NCI-H69 (cell line): Measurements from ENCODE around the gene ELK3.

Experiments used
- DNase-seq: peaks from one replicate; lab custom pipeline; 2025; lab: John Stamatoyannopoulos, UW

ELK3 gene

DNA sequence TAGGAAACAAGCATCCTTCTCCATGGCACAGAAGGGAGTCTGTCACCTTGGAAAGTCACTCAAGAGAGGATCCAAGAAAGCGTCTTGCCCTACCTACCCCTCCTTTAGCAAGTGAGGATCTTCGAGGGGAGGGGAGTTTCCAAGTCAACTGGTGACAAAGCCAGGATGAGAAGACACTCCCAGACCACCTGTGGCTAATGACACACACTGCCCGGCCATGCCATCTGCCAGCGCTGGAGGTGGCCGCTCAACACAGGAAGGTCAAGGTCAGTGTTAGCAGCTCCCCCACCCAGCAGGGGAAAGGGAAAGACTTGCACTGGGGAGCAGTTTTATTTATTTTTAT is 41.3 kb downstream of the ELK3 start:
- peak; percentile 97 for DNase-seq

DNA sequence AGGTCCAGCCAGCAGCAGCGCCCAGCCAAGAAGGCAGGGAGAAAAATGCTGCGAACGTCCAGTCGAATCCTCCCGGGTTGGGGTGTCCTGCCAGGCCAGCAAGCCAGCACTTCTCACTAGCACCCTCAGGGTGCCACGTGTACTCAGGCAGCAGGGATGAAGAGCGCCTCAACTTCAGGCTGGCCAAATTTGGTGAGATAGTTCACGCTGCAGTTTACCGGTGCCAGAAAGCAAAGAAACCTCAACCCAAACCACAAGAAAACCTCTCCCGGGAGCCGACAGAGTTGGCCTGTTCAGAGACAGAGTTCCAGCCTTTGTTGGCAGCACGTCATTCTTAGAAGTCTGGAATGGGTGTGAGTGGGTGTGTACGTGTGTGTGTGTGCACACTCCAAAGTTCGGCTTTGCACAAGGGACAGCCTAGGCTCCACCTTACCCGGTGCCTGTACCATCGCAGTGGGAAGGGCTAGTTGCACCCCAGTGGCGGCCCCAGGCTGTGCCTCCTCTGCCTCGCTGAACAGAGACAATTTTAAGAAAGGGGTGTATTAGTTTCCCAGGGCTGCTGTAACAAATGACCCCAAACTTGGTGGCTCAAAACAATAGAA is 42.1 kb downstream of the ELK3 start:
- DNase-seq, result no peak

DNA sequence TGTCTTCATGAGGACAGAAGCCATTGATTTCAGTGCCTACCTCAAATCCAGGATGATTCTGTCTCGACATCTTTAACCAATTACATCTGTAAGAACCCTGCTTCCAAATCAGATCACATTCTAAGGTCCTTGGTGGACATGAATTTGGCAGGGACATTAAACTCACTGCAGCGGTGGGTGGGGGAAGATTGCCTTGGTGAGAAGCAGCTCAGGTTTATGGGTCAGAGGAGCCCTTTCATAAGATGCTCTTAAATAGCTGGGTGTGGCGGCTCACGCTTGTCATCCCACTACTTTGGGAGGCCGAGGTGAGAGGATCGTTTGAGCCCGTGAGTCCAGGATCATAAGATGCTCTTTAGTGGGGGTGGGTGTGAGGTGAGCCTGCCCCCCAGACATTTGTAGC is 42.9 kb downstream of the ELK3 start:
- peak; percentile 62 for DNase-seq

DNA sequence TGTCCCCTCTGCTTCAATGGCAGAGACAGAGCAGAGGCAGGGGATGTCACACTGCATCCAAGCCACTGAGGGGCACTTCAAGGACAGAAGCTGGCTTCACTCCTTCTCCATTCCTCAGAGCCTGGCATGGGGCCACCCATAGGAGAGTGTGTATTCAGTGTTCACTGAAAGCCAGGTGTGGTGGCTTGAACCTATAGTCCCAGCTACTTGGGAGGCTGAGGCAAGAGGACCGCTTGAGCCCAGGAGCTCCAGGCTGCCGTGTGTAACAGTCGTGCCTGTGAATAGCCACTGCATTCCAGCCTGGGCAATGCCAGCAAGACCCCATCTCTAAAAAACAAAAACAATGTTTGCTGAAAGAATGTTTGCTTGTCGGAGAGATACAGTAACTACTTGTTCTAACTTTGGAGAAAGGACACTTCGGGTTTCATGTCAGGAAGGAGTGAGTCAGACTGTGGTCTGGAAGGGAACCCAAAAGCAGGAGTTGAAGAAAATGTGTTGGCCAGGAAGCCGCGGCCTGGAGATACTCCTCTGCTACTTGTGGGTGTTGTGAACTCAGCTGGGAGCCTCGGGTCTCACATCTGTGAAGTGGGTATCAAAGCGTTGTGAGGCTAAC is 43.4 kb downstream of the ELK3 start:
- peak; percentile 68 for DNase-seq

DNA sequence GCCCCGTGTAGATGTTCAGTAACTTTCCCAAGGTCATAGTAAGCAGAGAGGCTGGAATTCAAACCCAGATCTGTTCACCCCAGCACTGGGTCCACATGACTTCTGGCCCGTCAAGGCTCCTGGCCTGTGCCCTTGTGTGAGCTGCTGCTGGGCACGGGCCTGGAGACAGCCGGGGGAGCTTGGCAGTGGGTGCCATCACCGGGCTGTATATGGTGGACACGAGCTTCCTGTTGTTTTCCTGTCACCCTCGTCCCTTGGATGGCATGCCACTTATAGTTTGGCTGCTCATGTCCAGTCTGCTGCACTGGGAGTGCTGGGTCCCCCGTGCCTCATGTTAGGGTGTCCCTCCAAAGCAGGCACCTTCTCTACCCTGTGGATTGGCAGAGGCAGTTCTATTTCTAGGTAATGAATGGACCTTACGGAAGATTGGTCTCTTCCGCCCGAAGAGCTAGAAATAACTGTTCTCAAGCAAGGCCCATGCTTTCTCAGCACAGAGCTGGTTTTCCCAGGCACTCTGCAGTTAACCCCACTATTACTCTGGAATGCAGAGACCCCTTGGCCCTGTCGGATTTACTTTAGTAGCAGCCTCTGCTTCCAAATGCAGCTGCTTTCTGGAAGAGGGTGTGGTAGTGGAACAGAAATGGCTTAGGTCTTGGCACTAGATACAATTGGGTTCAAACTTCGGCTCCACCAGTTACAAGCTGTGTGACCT is 44.3 kb downstream of the ELK3 start:
- no peak for DNase-seq

DNA sequence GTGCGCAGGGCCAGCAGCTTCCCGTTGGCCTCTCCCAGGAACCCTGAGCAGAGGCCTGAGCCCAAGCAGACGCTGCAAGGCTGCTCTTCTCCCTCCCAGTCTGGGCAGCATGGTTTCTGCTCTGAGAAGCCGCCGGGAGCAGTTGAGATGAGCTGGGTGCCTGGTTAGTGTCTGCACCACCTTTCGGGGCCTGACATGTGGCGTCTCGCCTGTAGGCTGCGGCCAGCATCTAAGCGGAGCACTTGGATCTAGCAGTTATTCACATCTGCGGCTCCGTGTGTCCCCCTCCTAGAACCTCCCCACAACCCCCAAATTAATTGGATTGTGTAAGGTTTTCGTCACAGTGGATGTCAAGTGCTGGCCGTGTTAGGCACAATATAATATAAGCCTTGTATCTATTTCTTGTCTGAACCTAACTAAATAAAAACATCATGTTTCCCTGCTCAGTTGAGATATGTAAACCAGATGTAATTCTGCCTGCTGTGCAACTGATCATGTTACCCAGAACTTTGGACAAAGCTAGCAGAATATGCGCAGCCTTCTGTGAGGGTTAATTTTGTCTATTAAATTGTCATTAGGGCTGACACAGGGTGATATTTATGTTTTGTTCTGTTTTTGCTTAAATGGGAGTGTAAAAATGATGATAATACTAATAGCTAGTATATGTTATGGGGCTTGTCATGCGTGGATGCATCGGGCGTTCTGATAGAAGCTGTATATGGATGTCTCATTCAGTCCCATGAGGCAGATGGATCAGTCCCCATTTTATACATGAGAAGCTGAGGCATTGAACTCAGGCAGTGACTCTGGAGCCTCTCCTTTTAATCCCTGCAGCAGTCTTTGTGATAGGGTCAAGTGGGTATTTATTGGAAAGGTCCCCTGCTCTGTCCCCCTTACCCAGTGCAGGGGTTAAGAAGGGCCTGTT is 45.8 kb downstream of the ELK3 start:
- peak; percentile 50 for DNase-seq

DNA sequence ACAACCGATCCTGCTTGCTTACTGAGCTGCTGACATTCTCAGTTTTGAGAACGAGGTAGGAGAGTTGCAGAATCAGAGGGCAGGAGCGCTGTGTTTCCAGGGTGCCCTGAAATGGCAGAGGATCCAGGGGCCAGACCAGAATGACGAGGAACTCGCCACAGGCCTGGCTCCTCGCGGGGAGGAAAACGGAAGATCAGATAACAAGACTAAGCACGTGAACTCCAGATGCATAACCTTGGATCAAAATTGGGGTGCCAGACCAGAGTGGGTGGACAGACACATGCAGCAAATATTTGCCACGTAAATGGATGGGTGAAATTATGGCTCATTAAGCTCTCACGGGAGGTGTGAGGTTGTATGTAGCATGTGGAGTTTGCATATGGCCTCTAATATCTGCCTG is 46.5 kb downstream of the ELK3 start:
- peak; percentile 52 for DNase-seq

DNA sequence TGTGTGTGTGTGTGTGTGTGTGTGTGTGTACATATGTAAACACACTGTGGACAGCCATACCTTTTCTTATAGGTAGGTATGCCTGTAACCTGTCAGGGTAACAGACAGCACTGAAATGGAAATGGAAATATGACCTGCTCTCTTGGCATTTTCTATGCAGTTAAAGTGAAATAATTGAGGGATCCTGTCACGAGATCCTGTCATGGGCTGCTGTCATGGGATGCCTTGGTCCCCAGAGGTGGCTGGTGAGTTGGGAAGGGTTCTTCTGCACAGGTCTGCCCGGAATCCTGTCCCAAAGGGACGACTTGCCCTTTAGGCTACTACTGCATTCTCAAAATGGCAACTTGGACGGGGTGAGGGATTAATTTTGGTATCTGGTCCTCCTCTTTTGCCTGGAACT is 47.3 kb downstream of the ELK3 start:
- peak; percentile 42 for DNase-seq

DNA sequence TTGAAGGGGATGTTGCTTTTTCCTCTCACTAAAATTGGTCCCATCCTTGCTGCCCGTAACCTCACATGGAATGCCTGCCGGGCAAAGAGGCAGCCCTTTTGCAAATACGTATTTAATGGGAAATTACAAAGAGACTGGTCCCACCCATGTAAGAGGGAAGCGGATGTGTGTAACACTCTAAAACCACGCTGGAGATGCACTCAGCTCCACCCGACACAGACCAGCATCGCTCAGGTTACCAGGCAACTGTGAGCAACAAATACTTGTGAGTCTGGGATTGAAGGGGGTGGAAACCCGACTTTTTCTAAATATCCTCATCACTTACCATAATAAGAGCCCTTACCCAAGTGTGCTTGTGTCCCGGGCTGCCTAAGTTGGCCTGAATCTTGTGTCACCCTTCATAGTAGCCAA is 47.7 kb downstream of the ELK3 start:
- DNase-seq, result peak; percentile 59

DNA sequence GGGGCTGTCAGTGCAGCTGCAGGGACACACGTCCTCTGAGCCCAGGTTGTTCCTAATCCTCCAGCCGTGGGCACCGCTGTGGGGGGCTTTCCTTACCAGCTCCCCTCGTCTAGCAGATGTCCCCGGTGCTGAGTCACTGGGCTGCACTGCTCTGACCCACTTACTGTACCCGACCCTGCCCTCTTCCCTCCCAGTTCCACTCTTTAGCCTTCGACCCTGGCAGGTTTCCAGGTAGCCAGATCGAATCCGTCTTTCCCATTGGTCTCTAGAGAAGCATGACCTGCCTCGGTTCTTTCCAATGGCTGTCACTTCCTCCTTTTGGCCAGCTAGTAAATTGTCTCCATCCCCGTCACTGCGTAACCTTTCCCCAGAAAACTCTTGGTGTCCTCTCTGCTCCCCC is 48.4 kb downstream of the ELK3 start:
- peak; percentile 29 for DNase-seq

DNA sequence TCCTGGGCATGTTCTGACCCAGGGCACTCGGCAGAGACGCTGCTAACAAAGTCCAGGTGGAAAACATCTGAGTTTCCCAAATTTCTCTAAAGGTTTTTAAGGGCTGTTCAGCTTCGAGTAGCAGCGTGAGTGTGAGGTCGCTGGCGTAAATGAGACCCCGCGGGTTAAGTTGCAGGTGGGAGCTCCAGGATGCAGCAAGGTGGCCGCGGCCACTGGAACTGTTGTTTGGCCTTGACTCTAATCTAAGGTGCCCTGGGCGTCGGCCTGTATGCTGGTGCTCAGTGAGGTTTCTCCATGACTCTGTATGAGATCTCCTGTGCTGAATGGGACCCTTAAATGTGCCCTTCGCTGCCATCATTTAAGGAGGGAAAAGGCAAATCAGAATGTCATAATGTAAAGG is 50.7 kb downstream of the ELK3 start:
- no peak for DNase-seq

DNA sequence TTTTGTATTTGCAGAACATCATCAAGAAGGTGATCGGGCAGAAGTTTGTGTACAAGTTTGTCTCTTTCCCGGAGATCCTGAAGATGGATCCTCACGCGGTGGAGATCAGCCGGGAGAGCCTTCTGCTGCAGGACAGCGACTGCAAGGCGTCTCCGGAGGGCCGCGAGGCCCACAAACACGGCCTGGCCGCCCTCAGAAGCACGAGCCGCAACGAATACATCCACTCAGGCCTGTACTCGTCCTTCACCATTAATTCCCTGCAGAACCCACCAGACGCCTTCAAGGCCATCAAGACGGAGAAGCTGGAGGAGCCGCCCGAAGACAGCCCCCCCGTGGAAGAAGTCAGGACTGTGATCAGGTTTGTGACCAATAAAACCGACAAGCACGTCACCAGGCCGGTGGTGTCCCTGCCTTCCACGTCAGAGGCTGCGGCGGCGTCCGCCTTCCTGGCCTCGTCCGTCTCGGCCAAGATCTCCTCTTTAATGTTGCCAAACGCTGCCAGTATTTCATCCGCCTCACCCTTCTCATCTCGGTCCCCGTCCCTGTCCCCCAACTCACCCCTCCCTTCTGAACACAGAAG is 52.8 kb downstream of the ELK3 start:
- DNase-seq, result no peak

DNA sequence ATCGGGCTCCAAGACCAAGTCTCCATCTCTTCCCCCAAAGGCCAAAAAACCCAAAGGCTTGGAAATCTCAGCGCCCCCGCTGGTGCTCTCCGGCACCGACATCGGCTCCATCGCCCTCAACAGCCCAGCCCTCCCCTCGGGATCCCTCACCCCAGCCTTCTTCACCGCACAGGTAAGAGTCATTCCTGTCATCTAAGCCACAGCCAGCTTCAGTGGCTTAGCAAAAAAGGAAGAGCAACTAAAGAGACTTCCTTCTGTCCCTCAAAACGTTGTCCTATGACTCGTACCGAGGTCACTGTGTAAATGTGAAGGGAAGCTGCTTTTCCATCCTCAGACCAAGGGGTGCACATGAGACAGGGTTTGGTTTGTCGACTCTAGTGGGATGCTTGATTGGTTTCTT is 53.4 kb downstream of the ELK3 start:
- DNase-seq, result no peak

DNA sequence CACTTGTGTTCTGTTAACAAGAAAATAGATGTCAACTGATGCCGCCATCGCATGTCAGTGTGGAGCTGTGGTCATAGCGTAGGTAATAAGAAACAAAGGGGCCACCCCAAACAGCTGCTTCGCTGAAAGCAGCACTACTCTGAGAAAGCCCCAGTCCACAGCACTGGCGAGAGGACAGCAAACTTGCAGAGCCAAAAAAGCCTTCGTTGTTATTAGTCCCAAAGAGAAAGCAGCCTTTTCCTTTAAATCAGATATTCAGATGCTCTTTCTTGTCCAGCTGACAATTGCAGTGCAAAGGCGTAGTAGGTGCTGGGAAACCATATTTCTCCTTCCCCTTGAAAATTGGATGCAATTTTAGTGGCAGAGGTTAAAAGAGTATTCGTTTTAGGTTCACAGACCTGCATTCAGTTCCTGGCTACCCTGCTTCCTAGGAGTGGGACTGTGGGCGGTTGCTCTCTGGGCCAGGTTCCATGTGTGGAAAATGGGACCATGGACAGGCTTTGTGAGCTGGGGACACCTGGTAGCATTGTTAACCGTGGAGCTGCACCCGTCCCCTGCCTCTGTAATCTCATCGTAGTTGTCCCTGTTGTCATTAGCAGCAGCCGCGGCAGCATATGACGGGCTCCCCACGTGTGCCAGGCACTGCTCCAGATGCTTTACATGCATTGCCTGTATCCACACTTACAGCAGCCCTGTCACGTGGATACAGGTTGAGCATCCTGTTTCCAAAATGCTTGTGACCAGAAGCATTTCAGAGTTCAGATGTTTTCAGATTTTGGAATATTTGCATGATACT is 54.2 kb downstream of the ELK3 start:
- no peak for DNase-seq

DNA sequence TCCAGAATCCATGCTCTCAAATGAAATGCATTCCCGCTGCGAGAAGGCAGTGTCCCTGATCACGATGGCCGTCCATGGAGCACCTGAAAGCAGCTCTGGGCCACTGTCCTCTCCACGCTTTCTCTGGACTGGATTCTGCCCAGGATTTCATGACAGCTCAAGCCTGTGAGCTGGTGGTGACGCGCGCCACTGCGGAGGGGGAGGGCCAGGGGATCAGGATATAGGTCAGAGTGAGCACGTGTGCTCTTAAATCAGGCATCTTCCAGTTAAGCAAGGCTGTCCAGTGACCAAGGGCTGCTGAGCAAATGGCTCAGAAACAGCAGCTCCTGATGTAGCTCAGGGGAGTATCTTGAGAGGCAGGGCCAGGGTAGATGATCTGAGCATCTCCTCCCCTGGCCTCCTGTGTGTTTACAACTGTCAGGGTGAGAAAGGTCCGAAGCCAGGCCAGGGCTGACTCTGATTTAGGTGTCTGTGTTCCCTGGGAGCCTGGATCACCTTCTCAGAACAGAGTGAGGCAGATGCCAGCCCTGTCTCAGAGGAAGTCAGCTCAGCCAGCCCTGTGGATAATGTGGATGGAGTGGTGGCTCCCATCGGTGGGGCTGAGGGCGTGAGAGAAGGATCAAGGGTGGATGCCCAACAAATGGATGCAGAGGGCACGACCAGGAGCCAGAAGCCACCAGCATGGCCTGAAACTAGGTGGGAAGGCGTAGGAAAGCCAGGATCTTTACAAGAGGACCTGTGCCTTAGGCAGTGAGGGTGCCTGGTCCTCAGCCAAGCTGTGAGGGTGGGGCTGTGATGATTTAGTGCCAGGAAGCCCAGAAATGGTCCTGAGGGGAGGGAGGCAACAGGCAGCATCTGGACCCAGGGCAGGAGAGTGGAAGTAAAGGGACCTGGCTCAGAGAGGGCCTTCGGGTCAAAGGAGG is 55.3 kb downstream of the ELK3 start:
- DNase-seq, result peak; percentile 69

DNA sequence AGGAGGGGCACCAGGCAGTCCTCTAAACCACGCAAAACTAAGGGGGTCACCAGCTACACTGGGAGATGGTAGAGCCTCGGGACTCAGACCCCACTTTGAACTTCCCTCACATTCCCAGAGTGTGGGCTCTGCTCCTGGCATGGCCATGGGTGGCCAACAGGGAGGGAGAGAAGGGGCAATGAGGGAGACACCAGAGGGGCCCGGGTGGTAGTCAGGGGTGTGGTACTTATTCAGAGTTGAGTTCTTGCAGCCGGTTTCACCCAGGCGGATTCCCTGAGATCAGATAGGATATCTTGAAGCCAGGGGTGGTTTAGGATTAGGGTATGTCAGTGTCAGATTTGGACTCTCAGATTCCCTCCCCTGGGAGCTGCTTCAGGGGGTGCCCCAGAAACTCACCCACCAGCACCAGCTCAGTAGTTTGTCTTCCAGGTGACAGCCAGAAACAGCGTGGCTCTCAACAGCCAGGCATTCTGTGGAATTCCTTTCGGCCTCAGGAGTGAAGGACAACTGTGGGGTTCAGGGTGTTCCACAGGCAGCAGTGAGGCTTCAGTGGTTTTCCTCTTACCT is 56.0 kb downstream of the ELK3 start:
- DNase-seq, result no peak

DNA sequence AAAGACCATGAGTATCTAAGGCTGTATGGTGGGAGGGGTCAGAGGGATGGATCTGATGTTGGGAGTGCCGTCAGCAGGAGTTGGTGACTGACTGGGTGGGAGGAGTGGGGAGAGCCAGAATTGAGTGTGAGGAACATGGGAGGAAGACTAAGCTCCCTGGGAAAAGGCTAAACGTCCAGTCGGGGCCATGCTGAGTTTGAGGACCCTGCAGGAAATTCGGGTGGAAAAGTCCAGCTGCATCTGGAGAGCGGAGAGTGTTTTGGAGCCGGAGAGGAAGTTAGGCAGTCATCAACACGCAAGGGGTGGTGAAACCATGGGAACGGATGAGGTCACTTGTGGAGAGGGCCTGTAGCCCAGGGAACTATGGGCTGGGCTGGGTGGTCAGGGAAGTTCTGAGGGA is 60.9 kb downstream of the ELK3 start:
- DNase-seq, result no peak

DNA sequence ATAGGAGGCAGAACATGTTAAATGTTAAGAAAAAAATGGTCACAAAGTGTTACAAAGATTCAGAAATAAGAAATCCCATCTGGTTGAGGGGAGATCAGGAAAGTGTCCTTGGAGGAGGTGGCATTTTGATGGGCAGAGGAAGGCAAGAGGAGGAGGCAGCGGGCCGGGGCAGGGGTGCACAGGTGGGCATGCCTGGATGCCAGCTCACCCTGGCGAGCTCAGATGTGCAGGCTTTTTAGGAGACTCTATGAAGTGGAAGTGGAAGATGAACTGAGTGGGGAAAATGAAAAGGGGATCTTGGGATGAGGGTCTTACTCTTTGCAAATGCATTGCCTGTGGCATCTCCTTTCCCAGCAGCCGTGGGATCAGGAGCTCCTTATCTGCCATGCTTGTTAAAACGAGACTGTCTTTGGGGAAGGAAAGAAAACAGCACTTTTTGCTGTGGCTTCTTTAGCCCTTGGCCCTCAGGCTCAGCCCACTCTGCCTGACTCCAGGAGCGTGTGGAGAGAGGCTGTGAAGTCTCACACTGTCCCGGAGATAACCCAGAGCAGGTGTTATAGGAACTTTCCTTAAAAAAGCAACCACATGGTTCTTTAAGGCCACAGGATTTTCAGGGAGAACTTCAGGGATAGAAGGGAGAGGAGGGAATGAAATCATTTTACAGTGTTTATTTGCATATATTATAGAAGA is 62.6 kb downstream of the ELK3 start:
- no peak for DNase-seq

DNA sequence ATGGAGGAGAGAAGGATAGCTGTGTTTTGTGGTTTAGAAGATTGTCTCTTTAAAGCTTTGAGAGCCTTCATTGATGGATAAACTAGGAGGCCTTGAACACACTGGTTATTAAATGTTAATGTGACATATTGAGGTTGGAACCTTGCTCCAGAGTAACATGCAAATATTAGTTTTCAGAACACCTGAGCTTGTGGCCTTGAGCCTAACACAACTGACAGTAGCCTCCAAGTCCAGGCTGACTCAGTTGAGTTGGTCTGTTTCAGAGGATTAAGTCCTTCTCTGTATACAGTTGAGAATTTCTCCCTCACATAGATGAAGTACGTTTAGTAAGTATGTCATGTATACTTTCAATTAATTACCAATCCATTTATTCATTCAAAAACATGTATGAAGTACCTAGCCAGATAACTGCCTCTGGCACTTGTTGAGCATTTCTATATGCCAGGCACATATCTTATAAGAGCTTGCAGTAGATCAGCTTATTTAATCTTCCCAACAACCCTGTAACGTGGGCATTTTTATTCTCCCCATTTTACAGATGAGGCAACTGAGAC is 63.5 kb downstream of the ELK3 start:
- no peak for DNase-seq
